Measurements from ENCODE around the gene ACTL10. TPM values are rescaled to one million over a fixed set of nuclear protein-coding genes. Genes with fewer than 3 reads are reported as not detected.

The ACTL10 gene
- total and polyA plus RNA-seq, 4 donors: 0.50 to 1.2 (median 0.80) TPM

DNA sequence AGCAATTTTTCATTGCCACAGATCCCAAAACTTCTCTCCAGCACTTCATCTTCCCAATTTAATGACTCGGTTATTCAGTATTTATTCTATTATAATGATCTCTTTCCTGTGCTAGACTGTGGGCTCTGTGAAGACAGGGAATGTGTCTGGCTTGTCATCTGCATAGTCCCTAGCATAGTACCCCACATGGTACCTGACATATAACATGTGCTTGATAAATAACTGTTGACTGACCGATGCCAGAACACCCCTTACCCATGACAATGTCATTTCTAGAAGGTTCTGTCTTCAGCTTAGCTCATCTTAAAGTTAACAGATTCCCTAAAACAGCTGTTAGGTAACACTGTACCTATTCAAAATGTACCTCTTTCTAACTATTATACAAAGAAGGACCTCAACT lies 49.8 kb downstream of the ACTL10 start:
- Histone ChIP-seq H3K9me3 (ENCODE audit: control insufficient read depth, insufficient read depth, low read length) (no peaks in the 10 kb centered on the region), H3K27me3 (ENCODE audit: control insufficient read depth, insufficient read depth, low read length) (no peaks in the 10 kb centered on the region), H3K27ac (ENCODE audit: low read depth, low read length) (no peak overlapping the region), H3K4me1 (ENCODE audit: control insufficient read depth, insufficient read depth, low read length) (peaks cover 14% of the 10 kb centered on the region), H3K36me3 (ENCODE audit: control insufficient read depth, insufficient read depth, low read length) (peaks cover 34% of the 10 kb centered on the region), H3K4me3 (ENCODE audit: low read depth, low read length) (no peak overlapping the region)
- WGBS (ENCODE audit: insufficient coverage): 83% methylated on average over 1 of the region's 2 CpGs
- DNase-seq (ENCODE audit: low read depth in 4 of 6, low spot score in 6 of 6): no peak

Other genes with a start within 250 kb of the ACTL10 start
- 10 to 100 TPM; 20.8 to 87.9 TPM for gene SNTA1, start 223.2 kb upstream of the ACTL10 start, total RNA-seq
- gene SNTA1, start 223.2 kb upstream of the ACTL10 start, polyA plus RNA-seq (ENCODE audit: insufficient read length in 2 of 2): 10 to 100 TPM; 22.0 to 35.3 TPM
- gene CBFA2T2, start 176.8 kb upstream of the ACTL10 start, total RNA-seq: 10 to 100 TPM; 14.5 to 15.3 TPM
- gene CBFA2T2, start 176.8 kb upstream of the ACTL10 start, polyA plus RNA-seq (ENCODE audit: insufficient read length in 2 of 2): 10 to 100 TPM; 22.9 to 33.3 TPM
- gene C20orf144, start 4.6 kb upstream of the ACTL10 start, total RNA-seq: not detected
- gene C20orf144, start 4.6 kb upstream of the ACTL10 start, polyA plus RNA-seq (ENCODE audit: insufficient read length in 2 of 2): 1 to 10 TPM in 1 of 2 donors, under 1 TPM in 1; 0.33 to 1.1 TPM
- 10 to 100 TPM; 27.5 to 36.4 TPM for gene NECAB3, start 7.5 kb downstream of the ACTL10 start, total RNA-seq
- gene NECAB3, start 7.5 kb downstream of the ACTL10 start, polyA plus RNA-seq (ENCODE audit: insufficient read length in 2 of 2): 10 to 100 TPM; 30.9 to 42.7 TPM
- 10 to 100 TPM in 1 of 2 donors, 1 to 10 TPM in 1; 3.4 to 10.9 TPM for gene E2F1, start 19.4 kb downstream of the ACTL10 start, total RNA-seq
- 10 to 100 TPM in 1 of 2 donors, 1 to 10 TPM in 1; 9.8 to 11.4 TPM for gene E2F1, start 19.4 kb downstream of the ACTL10 start, polyA plus RNA-seq (ENCODE audit: insufficient read length in 2 of 2)
- 10 to 100 TPM; 11.7 to 13.5 TPM for gene PXMP4, start 53.4 kb downstream of the ACTL10 start, total RNA-seq
- gene PXMP4, start 53.4 kb downstream of the ACTL10 start, polyA plus RNA-seq (ENCODE audit: insufficient read length in 2 of 2): 10 to 100 TPM; 14.8 to 16.8 TPM
- gene ZNF341, start 65.1 kb downstream of the ACTL10 start, total RNA-seq: 1 to 10 TPM; 1.3 to 2.7 TPM
- 1 to 10 TPM; 6.6 to 7.1 TPM for gene ZNF341, start 65.1 kb downstream of the ACTL10 start, polyA plus RNA-seq (ENCODE audit: insufficient read length in 2 of 2)
- 10 to 100 TPM; 47.3 to 55.5 TPM for gene CHMP4B, start 144.4 kb downstream of the ACTL10 start, total RNA-seq
- gene CHMP4B, start 144.4 kb downstream of the ACTL10 start, polyA plus RNA-seq (ENCODE audit: insufficient read length in 2 of 2): 100 to 1,000 TPM; 172 to 187 TPM

Measured in spinal cord (tissue), 10 donors.